GM12878 (cell line): Measurements from ENCODE around the gene NME5. TPM values are rescaled to one million over a fixed set of nuclear protein-coding genes. Genes with fewer than 3 reads are reported as not detected.
"Not testable (repeated sequence)": the region's sequence is repeated elsewhere in the genome, so short reads cannot be mapped to it uniquely, and the experiment has no call there.

ENCODE experiments used
- ATAC-seq: fragments of 200-7000 bp; cut with Tn5 transposase; 3 replicates; pipeline ENCODE4 v1.9.1; 2020; ENCODE audit warnings: mild to moderate bottlenecking, moderate library complexity
- BruUV-seq: library from RNA; stranded (reverse); fragments of 400-500 nt; replicated peaks from 2 replicates; lab custom pipeline; 2021; lab: Mats Ljungman, UMichigan
- CTCF ChIA-PET: fragments of 300-600 bp; sonication (Branson Sonifier 250); formaldehyde crosslinking; extraction: SDS; loops from one replicate; lab custom pipeline; 2021; ENCODE audit warnings: inconsistent platforms; lab: Yijun Ruan, JAX
- POLR2A ChIA-PET: fragments of 350-600 bp; formaldehyde crosslinking; extraction: SDS; loops from one replicate; lab custom pipeline; 2021; ENCODE audit warnings: inconsistent platforms; lab: Charles Lee
- RAD21 ChIA-PET: fragments of 300-600 bp; sonication (Branson Sonifier 250); formaldehyde crosslinking; loops from one replicate; lab custom pipeline; 2023; ENCODE audit warnings: antibody characterized with exemption; ENCODE audit not compliant: unreplicated experiment; lab: Charles Lee
- SMC1A ChIA-PET: fragments of 300-600 bp; sonication (Branson Sonifier 250); formaldehyde crosslinking; loops from one replicate; lab custom pipeline; 2023; ENCODE audit not compliant: unreplicated experiment, uncharacterized antibody; lab: Charles Lee
- DNase-seq: peaks from one replicate; pipeline ENCODE4 v3.0.0-alpha.2; 2011; ENCODE audit warnings: low read depth, low spot score
- FAIRE-seq: peaks from 3 replicates; lab custom pipeline; 2011; peaks lifted over from hg19 to GRCh38; lab: Jason Lieb, UNC
- H2AFZ ChIP-seq: 2 replicates; pipeline ENCODE4 v1.6.0; 2011; ENCODE audit warnings: low read depth, low read length, control low read depth; ENCODE audit not compliant: control insufficient read depth
- H3K27ac ChIP-seq: 2 replicates; pipeline ENCODE4 v1.5.1; 2011; ENCODE audit warnings: control low read depth; ENCODE audit not compliant: control insufficient read depth, insufficient read depth
- H3K27me3 ChIP-seq, 2 experiments: replicated peaks in 1 of 2; 2 replicates each; pipeline versions ENCODE4 v1.6.0 to v1.6.1; 2011; ENCODE audit warnings: low read length in 1 of 2; ENCODE audit not compliant: control insufficient read depth in 2 of 2, insufficient read depth in 2 of 2
- H3K36me3 ChIP-seq, 2 experiments: 2 replicates each; pipeline ENCODE4 v1.5.1; 2011; ENCODE audit warnings: low read length in 1 of 2; ENCODE audit not compliant: control insufficient read depth in 2 of 2, insufficient read depth in 2 of 2
- H3K4me1 ChIP-seq: 2 replicates; pipeline ENCODE4 v1.6.1; 2011; ENCODE audit warnings: mild to moderate bottlenecking, low read length, moderate library complexity, mixed read lengths; ENCODE audit not compliant: control insufficient read depth, insufficient read depth
- H3K4me2 ChIP-seq: 2 replicates; pipeline ENCODE4 v1.6.0; 2011; ENCODE audit warnings: control low read depth; ENCODE audit not compliant: control insufficient read depth, insufficient read depth
- H3K4me3 ChIP-seq: fragments of 200-600 bp; sonication (generic); 2 replicates; pipeline ENCODE4 v1.5.1; 2016
- H3K79me2 ChIP-seq: 2 replicates; pipeline ENCODE4 v1.6.0; 2011; ENCODE audit warnings: low read length; ENCODE audit not compliant: control insufficient read depth, insufficient read depth
- H3K9ac ChIP-seq: 2 replicates; pipeline ENCODE4 v1.8.0; 2011; ENCODE audit warnings: low read length, control low read depth, mixed read lengths; ENCODE audit not compliant: control insufficient read depth, insufficient read depth
- H3K9me3 ChIP-seq: replicated peaks from 3 replicates; pipeline ENCODE4 v1.5.1; 2011; ENCODE audit warnings: mild to moderate bottlenecking, low read length; ENCODE audit not compliant: control insufficient read depth, insufficient read depth
- H4K20me1 ChIP-seq: 2 replicates; pipeline ENCODE4 v1.6.0; 2011; ENCODE audit not compliant: control insufficient read depth, insufficient read depth
- EED ChIP-seq: sonication (generic); IDR thresholded peaks from 2 replicates; pipeline ENCODE4 v1.6.1; 2016; ENCODE audit warnings: antibody characterized with exemption, low read depth
- KDM1A ChIP-seq: fragments of 200-600 bp; sonication (generic); IDR thresholded peaks from 2 replicates; pipeline ENCODE4 v1.6.1; 2016; ENCODE audit warnings: borderline replicate concordance
- PAX5 ChIP-seq: IDR thresholded peaks from 2 replicates; pipeline ENCODE4 v1.6.1; 2011; ENCODE audit warnings: low read depth, low read length, borderline replicate concordance
- RAD21 ChIP-seq: IDR thresholded peaks from 2 replicates; pipeline ENCODE4 v1.6.1; 2011; ENCODE audit warnings: mild to moderate bottlenecking, low read depth, low read length, moderate library complexity; ENCODE audit not compliant: insufficient read depth
- SMC3 ChIP-seq: IDR thresholded peaks from 2 replicates; pipeline ENCODE4 v1.6.1; 2011; ENCODE audit warnings: low read length, improper control_type of control experiment, borderline replicate concordance
- YY1 ChIP-seq: IDR thresholded peaks from 2 replicates; pipeline ENCODE4 v1.6.1; 2011; ENCODE audit warnings: low read depth, mild to moderate bottlenecking, low read length
- WGBS: methylation state at CpG from one replicate; pipeline ENCODE4 v1.1.6; 2016; ENCODE audit warnings: low lambda C conversion rate; ENCODE audit not compliant: insufficient replicate concordance, insufficient coverage; ENCODE audit errors: missing lambda C conversion rate; 5-methylcytosine and 5-hydroxymethylcytosine counted together
- in situ Hi-C: fragments of 300-500 bp; cut with MboI; formaldehyde crosslinking; loops from 9 replicates; pipeline ENCODE4 v1.14.3; 2018; ENCODE audit warnings: mixed read lengths
- intact Hi-C: fragments of 100-400 bp; cut with micrococcal nuclease; formaldehyde crosslinking; loops from one replicate; pipeline ENCODE4 v1.14.2; 2022; ENCODE audit not compliant: unreplicated experiment
- polyA plus RNA-seq, 11 experiments: library from polyadenylated mRNA; depleted of rRNA in 4 of 11; unstranded in 6 of 11; stranded (reverse) in 5 of 11; fragments of >200 nt; fragmentation: Nextera tagmentation in 4 of 11; fragmentation: Illumina TruSeq in 1 of 11; extraction: Ambion mirVana in 4 of 11; extraction: Trizol in 1 of 11; gene quantifications; 1 replicate in 1 of 11; 2 replicates in 10 of 11; pipeline versions ENCODE4 v1.2.1 to v1.2.3, GENCODE V29; 2011 to 2016; ENCODE audit warnings: inconsistent platforms in 2 of 11, missing spikeins in 2 of 11, low read depth in 1 of 11
- total RNA-seq, 4 experiments: library from RNA; depleted of rRNA in 3 of 4; stranded (reverse); fragments of >200 nt in 3 of 4; fragmentation: Illumina TruSeq in 1 of 4; extraction: Trizol in 1 of 4; gene quantifications; 2 replicates each; pipeline versions ENCODE4 v1.2.1 to v1.2.3, GENCODE V29; 2013 to 2021
- TF ChIP-seq, protein P1 (sequence below), 3 experiments: IDR thresholded peaks in 2 of 3; conservative IDR thresholded peaks in 1 of 3; 2 replicates each; pipeline ENCODE4 v1.5.1; 2011; ENCODE audit warnings: low read depth in 3 of 3, low read length in 3 of 3, mild to moderate bottlenecking in 3 of 3, control low read depth in 2 of 3, moderate library complexity in 2 of 3, inconsistent platforms in 1 of 3, mixed read lengths in 1 of 3; ENCODE audit not compliant: control insufficient read depth in 2 of 3, insufficient read depth in 1 of 3; ENCODE audit errors: extremely low read depth in 1 of 3

The NME5 gene
- total and polyA plus RNA-seq, 10 of the 15 experiments (the other 5 are each of a cell fraction or from before 2014, with no cell fraction given), result 0.22 to 0.52 TPM; not detected in 8

- SMC1A ChIA-PET, result interaction anchor here (0.7 to 7.0 kb wide), 17 partner anchors 11 to 471 kb away, joined by 3 to 87 read pairs (median 4); partner anchors contain the start of gene FAM13B
- CTCF ChIA-PET, result interaction anchor here (0.7 to 12.1 kb wide), 32 partner anchors 9 to 1186 kb away, joined by 3 to 243 read pairs (median 4); partner anchors contain the start of genes BRD8, KIF20A, NME5 and PKD2L2
- Histone ChIP-seq H3K4me2 (no peak overlapping the region), H3K79me2 (no peaks in the 10 kb centered on the region), H3K4me1 (peaks cover 7% of the 10 kb centered on the region), H3K27ac (no peak overlapping the region), H3K36me3 (no peaks in the 10 kb centered on the region), H4K20me1 (no peaks in the 10 kb centered on the region), H2AFZ (no peak overlapping the region), H3K27me3 (no peaks in the 10 kb centered on the region), H3K9ac (no peak overlapping the region), H3K4me3 (no peak overlapping the region), H3K9me3 (no peaks in the 10 kb centered on the region)
- 25% methylated on average over 5 of the region's 5 CpGs for WGBS
- FAIRE-seq (peak; percentile 93), DNase-seq (no peak), ATAC-seq (peak; percentile 59)
- BruUV-seq, result no TSS peak
- in situ Hi-C loops (loop anchor here (25.0 kb wide), 1 partner anchor 740 kb away; no protein-coding TSS in a partner anchor), intact Hi-C loops (loop anchor here (1.0 kb wide), 1 partner anchor 56 kb away; no protein-coding TSS in a partner anchor)
- TF ChIP-seq PAX5 (no peak), EED (no peak), SMC3 (peak; percentile 97), KDM1A (no peak), RAD21 (peak; percentile 89), YY1 (peak; percentile 32; the same call in 1 of the 2 replicates)
- TF ChIP-seq, protein P1, sequence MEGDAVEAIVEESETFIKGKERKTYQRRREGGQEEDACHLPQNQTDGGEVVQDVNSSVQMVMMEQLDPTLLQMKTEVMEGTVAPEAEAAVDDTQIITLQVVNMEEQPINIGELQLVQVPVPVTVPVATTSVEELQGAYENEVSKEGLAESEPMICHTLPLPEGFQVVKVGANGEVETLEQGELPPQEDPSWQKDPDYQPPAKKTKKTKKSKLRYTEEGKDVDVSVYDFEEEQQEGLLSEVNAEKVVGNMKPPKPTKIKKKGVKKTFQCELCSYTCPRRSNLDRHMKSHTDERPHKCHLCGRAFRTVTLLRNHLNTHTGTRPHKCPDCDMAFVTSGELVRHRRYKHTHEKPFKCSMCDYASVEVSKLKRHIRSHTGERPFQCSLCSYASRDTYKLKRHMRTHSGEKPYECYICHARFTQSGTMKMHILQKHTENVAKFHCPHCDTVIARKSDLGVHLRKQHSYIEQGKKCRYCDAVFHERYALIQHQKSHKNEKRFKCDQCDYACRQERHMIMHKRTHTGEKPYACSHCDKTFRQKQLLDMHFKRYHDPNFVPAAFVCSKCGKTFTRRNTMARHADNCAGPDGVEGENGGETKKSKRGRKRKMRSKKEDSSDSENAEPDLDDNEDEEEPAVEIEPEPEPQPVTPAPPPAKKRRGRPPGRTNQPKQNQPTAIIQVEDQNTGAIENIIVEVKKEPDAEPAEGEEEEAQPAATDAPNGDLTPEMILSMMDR (IDR thresholded peaks at IDR 0.05 in 2 of 3, conservative IDR thresholded peaks at IDR 0.05 in 1 of 3; ENCODE audit: control insufficient read depth in 2 of 3, extremely low read depth in 1 of 3, insufficient read depth in 1 of 3, low read depth in 3 of 3, low read length in 3 of 3), result peak; percentile 75 to 92 (median 79)
- RAD21 ChIA-PET, result interaction anchor here (0.9 to 4.7 kb wide), 9 partner anchors 14 to 100 kb away, joined by 3 to 59 read pairs (median 5); partner anchors contain the start of genes FAM13B and NME5
- POLR2A ChIA-PET, result no interaction called here
Measured at GRCh38 chr5:138077064-138077696, 62.0 kb downstream of the NME5 start.

- RAD21 ChIA-PET, result interaction anchor here (0.8 to 2.8 kb wide), 3 partner anchors 32 to 291 kb away, joined by 4 to 60 read pairs (median 15); no protein-coding TSS in a partner anchor
Measured at GRCh38 chr5:138070026-138070425, 69.2 kb downstream of the NME5 start.

More at GRCh38 chr5:138070026-138070425, 69.2 kb downstream of the NME5 start:
- ChIA-PET CTCF (interaction anchor here (1.0 to 10.9 kb wide), 16 partner anchors 8 to 440 kb away, joined by 3 to 398 read pairs (median 12); partner anchors contain the start of genes FAM13B and PKD2L2), SMC1A (interaction anchor here (0.7 to 9.8 kb wide), 10 partner anchors 26 to 440 kb away, joined by 3 to 207 read pairs (median 5); partner anchors contain the start of gene FAM13B)
- in situ Hi-C loops, H3K27me3 ChIP-seq, ATAC-seq, H3K36me3 ChIP-seq, H3K27ac ChIP-seq, H2AFZ ChIP-seq, FAIRE-seq, POLR2A ChIA-PET, DNase-seq, H3K79me2 ChIP-seq, BruUV-seq, H4K20me1 ChIP-seq, H3K9ac ChIP-seq, H3K4me3 ChIP-seq, H3K4me2 ChIP-seq, H3K9me3 ChIP-seq, intact Hi-C loops, H3K4me1 ChIP-seq: not testable (repeated sequence)
- 83% methylated on average over 3 of the region's 32 CpGs for WGBS
